SK-N-SH (cell line): Measurements from ENCODE around the gene SRSF5. TPM values are rescaled to one million over a fixed set of nuclear protein-coding genes. Genes with fewer than 3 reads are reported as not detected.

Experiments
- CTCF ChIA-PET: fragments of 300-600, 350-600 bp; formaldehyde crosslinking; extraction: SDS; loops from one replicate; lab custom pipeline; 2021; lab: Yijun Ruan, JAX
- POLR2A ChIA-PET: fragments of 350-600 bp; sonication (Branson Sonifier 250); formaldehyde crosslinking; extraction: SDS; loops from one replicate; lab custom pipeline; 2020; ENCODE audit warnings: antibody characterized with exemption, inconsistent platforms; lab: Yijun Ruan, JAX
- DNase-seq: peaks from one replicate; pipeline ENCODE4 v3.0.0; 2012
- H2AFZ ChIP-seq: fragments of 200-600 bp; sonication (generic); 2 replicates; pipeline ENCODE4 v1.8.1; 2016; ENCODE audit warnings: antibody characterized with exemption, mild to moderate bottlenecking, low read depth
- H3F3A ChIP-seq: fragments of 200-600 bp; sonication (generic); replicated peaks from 2 replicates; pipeline ENCODE3; 2016; ENCODE audit warnings: antibody characterized with exemption, mild to moderate bottlenecking; ENCODE audit not compliant: insufficient read depth
- H3K27ac ChIP-seq, 2 experiments: fragments of 200-500 bp in 1 of 2; fragments of 200-600 bp in 1 of 2; sonication (Bioruptor generic) in 1 of 2; sonication (generic), shearing (Covaris generic) in 1 of 2; 2 replicates each; pipeline versions ENCODE4 v1.5.1 to v1.6.1; 2014 to 2016; ENCODE audit warnings: low read depth in 2 of 2, inconsistent platforms in 1 of 2, low read length in 1 of 2, mild to moderate bottlenecking in 1 of 2, mixed read lengths in 1 of 2
- H3K27me3 ChIP-seq: fragments of 200-600 bp; sonication (generic), shearing (Covaris generic); 2 replicates; pipeline ENCODE4 v1.6.1; 2016; ENCODE audit warnings: mixed run types; ENCODE audit not compliant: insufficient read depth
- H3K36me3 ChIP-seq, 2 experiments: fragments of 200-500 bp in 1 of 2; fragments of 200-600 bp in 1 of 2; sonication (Bioruptor generic) in 1 of 2; sonication (generic) in 1 of 2; replicated peaks in 1 of 2; 2 replicates each; pipeline versions ENCODE3 to v1.5.1; 2014 to 2016; ENCODE audit warnings: low read length in 1 of 2, mild to moderate bottlenecking in 1 of 2; ENCODE audit not compliant: insufficient read depth in 2 of 2, control insufficient read depth in 1 of 2
- H3K4me1 ChIP-seq, 2 experiments: fragments of 200-500 bp in 1 of 2; fragments of 200-600 bp in 1 of 2; sonication (Bioruptor generic) in 1 of 2; sonication (generic), shearing (Covaris generic) in 1 of 2; 2 replicates each; pipeline versions ENCODE4 v1.5.1 to v1.6.1; 2014 to 2016; ENCODE audit warnings: low read depth in 1 of 2, low read length in 1 of 2, mixed run types in 1 of 2; ENCODE audit not compliant: insufficient read depth in 2 of 2, control insufficient read depth in 1 of 2
- H3K4me2 ChIP-seq: fragments of 200-600 bp; sonication (generic), shearing (Covaris generic); 2 replicates; pipeline ENCODE4 v1.6.1; 2017; ENCODE audit warnings: mixed run types
- H3K4me3 ChIP-seq, 2 experiments: fragments of 200-500 bp in 1 of 2; fragments of 200-600 bp in 1 of 2; sonication (Bioruptor generic) in 1 of 2; sonication (generic), shearing (Covaris generic) in 1 of 2; 2 replicates each; pipeline versions ENCODE4 v1.5.1 to v1.8.1; 2014 to 2016; ENCODE audit warnings: low read depth in 2 of 2, inconsistent platforms in 1 of 2, low read length in 1 of 2, mild to moderate bottlenecking in 1 of 2, mixed read lengths in 1 of 2, moderate library complexity in 1 of 2
- H3K79me2 ChIP-seq: fragments of 200-600 bp; sonication (generic); 2 replicates; pipeline ENCODE4 v1.8.1; 2017; ENCODE audit warnings: mild to moderate bottlenecking; ENCODE audit not compliant: insufficient read depth
- H3K9ac ChIP-seq: fragments of 200-600 bp; sonication (generic); 2 replicates; pipeline ENCODE4 v1.6.1; 2017; ENCODE audit warnings: mixed run types
- H3K9me2 ChIP-seq: fragments of 200-600 bp; sonication (generic); 2 replicates; pipeline ENCODE4 v1.6.1; 2017; ENCODE audit warnings: mixed run types
- H3K9me3 ChIP-seq: fragments of 200-600 bp; sonication (generic); 2 replicates; pipeline ENCODE4 v1.6.1; 2017; ENCODE audit warnings: mixed run types, mild to moderate bottlenecking, moderate library complexity
- H4K20me1 ChIP-seq: fragments of 200-600 bp; sonication (generic); 2 replicates; pipeline ENCODE4 v1.6.1; 2017; ENCODE audit warnings: mild to moderate bottlenecking, mixed run types; ENCODE audit not compliant: insufficient read depth
- CHD2 ChIP-seq: fragments of 150-350 bp; IDR thresholded peaks from 2 replicates; pipeline ENCODE4 v1.6.1; 2018; ENCODE audit warnings: low read length; ENCODE audit not compliant: partially characterized antibody
- ELF1 ChIP-seq: IDR thresholded peaks from 2 replicates; pipeline ENCODE4 v1.4.0; 2012
- FOSL2 ChIP-seq: IDR thresholded peaks from 2 replicates; pipeline ENCODE4 v1.4.0; 2012; ENCODE audit warnings: low read depth, mild to moderate bottlenecking, moderate library complexity, borderline replicate concordance
- MEF2A ChIP-seq: IDR thresholded peaks from 2 replicates; pipeline ENCODE4 v1.4.0; 2012; ENCODE audit warnings: low read depth, borderline replicate concordance
- MXI1 ChIP-seq: IDR thresholded peaks from 2 replicates; pipeline ENCODE4 v1.6.1; 2012; ENCODE audit warnings: mild to moderate bottlenecking, low read depth, low read length, improper control_type of control experiment
- NFIC ChIP-seq: IDR thresholded peaks from 2 replicates; pipeline ENCODE4 v1.4.0; 2012; ENCODE audit warnings: borderline replicate concordance
- NRF1 ChIP-seq: IDR thresholded peaks from 2 replicates; pipeline ENCODE4 v1.6.1; 2012; ENCODE audit warnings: low read depth, mild to moderate bottlenecking, low read length
- SIN3A ChIP-seq: IDR thresholded peaks from 2 replicates; pipeline ENCODE4 v1.6.1; 2012; ENCODE audit warnings: low read depth, mild to moderate bottlenecking, low read length, moderate library complexity, borderline replicate concordance
- TAF1 ChIP-seq: IDR thresholded peaks from 2 replicates; pipeline ENCODE4 v1.6.1; 2012; ENCODE audit warnings: low read depth, mild to moderate bottlenecking, low read length, moderate library complexity, borderline replicate concordance
- WGBS: methylation state at CpG from one replicate; pipeline ENCODE4 v1.1.6; 2017; ENCODE audit warnings: low lambda C conversion rate; 5-methylcytosine and 5-hydroxymethylcytosine counted together
- polyA plus RNA-seq, 3 experiments: library from polyadenylated mRNA; depleted of rRNA; stranded (reverse); fragments of >200 nt; gene quantifications; 2 replicates each; pipeline ENCODE4 v1.2.3, GENCODE V29; 2012
- TF ChIP-seq, protein P1 (sequence below): IDR thresholded peaks from 2 replicates; pipeline ENCODE4 v1.4.0; 2012; ENCODE audit warnings: low read depth, borderline replicate concordance
- TF ChIP-seq, protein P2 (sequence below): fragments of 150-350 bp; IDR thresholded peaks from 2 replicates; pipeline ENCODE4 v1.6.1; 2017; ENCODE audit warnings: antibody characterized with exemption, low read length, low read depth, borderline replicate concordance
- TF ChIP-seq, protein P3 (sequence below): IDR thresholded peaks from 2 replicates; pipeline ENCODE4 v1.4.0; 2012; ENCODE audit warnings: low read depth, borderline replicate concordance
- TF ChIP-seq, protein P4 (sequence below): fragments of 150-350 bp; IDR thresholded peaks from 2 replicates; pipeline ENCODE4 v1.6.1; 2016; ENCODE audit warnings: mild to moderate bottlenecking, low read depth, low read length

SRSF5 gene
- polyA plus RNA-seq, 1 of the 3 experiments (the other 2 are of a cell fraction) = 324 TPM

DNA sequence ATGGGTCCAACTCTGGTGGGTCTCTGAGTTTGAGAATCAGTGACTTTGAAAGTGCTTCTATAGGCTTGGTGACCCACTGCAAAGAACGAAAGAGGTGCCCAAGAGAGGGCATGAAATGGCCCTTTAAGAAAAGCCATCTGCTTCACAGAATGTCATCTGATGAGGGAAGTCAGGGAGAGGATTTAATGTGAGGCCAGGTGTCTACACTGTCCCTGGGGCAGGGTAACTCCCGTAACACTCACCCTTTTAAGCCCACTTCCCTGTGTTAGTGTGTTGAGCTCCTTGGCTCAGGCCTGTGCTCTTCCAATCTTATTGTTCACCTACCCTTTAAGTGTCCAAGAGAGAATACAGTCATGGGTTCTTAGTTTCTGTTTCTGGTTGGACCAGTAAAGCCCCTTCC is 16.4 kb upstream of the SRSF5 start:
- H3K4me1 ChIP-seq = no peaks in the 10 kb centered on the region
- no peaks in the 10 kb centered on the region for H3K9me2 ChIP-seq
- CTCF ChIA-PET = interaction anchor here (1.4 to 1.5 kb wide), 2 partner anchors 14 to 166 kb away, joined by 3 to 5 read pairs; no protein-coding TSS in a partner anchor
- H3K9me3 ChIP-seq = no peaks in the 10 kb centered on the region
- no peaks in the 10 kb centered on the region for H3K36me3 ChIP-seq
- H4K20me1 ChIP-seq = no peaks in the 10 kb centered on the region
- no peak overlapping the region for H3K27ac ChIP-seq
- WGBS = 55% methylated on average over 2 of the region's 2 CpGs
- DNase-seq = no peak
- no peaks in the 10 kb centered on the region for H3K79me2 ChIP-seq
- POLR2A ChIA-PET = no interaction called here
- TF ChIP-seq MEF2A (no peak), CHD2 (no peak), NRF1 (no peak), ELF1 (no peak), MXI1 (no peak), NFIC (no peak), TAF1 (no peak), FOSL2 (no peak)
- H3K4me2 ChIP-seq = no peak overlapping the region
- H3F3A ChIP-seq = no peaks in the 10 kb centered on the region
- H3K9ac ChIP-seq = no peak overlapping the region
- no peak overlapping the region for H3K4me3 ChIP-seq
- no peak overlapping the region for H2AFZ ChIP-seq
- H3K27me3 ChIP-seq = no peaks in the 10 kb centered on the region

DNA sequence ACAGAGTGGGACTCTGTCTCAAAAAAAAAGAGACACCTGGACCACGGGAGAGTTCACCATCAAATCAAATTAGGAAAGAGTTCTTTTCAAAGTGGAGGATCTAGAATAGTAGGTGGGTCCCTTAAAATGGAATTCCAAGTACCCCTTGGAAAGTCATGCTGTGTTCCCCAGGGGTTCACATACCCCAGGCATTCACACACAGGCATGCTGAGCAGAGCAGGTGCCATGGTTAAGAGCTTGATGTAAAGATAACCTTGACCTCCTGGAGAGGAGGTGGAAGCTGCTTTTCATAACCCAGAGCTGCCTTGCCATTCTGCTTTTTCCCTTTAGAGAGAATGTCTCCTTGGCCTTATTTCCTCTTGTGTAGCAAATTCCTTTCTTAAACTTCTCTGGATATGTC is 14.2 kb upstream of the SRSF5 start:
- Histone ChIP-seq H2AFZ (no peak overlapping the region), H3K4me3 (no peak overlapping the region), H3K79me2 (no peaks in the 10 kb centered on the region), H3K4me2 (no peak overlapping the region), H3K27me3 (no peaks in the 10 kb centered on the region), H3K9me2 (no peaks in the 10 kb centered on the region), H4K20me1 (no peaks in the 10 kb centered on the region), H3K9me3 (no peaks in the 10 kb centered on the region), H3F3A (no peaks in the 10 kb centered on the region), H3K36me3 (no peaks in the 10 kb centered on the region), H3K4me1 (no peaks in the 10 kb centered on the region), H3K9ac (no peak overlapping the region), H3K27ac (no peak overlapping the region)
- CTCF ChIA-PET = no interaction called here
- POLR2A ChIA-PET = no interaction called here
- DNase-seq = no peak
- WGBS = 0% methylated on average over 1 of the region's 1 CpG
- TF ChIP-seq, protein P1, sequence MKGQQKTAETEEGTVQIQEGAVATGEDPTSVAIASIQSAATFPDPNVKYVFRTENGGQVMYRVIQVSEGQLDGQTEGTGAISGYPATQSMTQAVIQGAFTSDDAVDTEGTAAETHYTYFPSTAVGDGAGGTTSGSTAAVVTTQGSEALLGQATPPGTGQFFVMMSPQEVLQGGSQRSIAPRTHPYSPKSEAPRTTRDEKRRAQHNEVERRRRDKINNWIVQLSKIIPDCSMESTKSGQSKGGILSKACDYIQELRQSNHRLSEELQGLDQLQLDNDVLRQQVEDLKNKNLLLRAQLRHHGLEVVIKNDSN = no peak
- TF ChIP-seq MXI1 = no peak
- TF ChIP-seq, protein P2, sequence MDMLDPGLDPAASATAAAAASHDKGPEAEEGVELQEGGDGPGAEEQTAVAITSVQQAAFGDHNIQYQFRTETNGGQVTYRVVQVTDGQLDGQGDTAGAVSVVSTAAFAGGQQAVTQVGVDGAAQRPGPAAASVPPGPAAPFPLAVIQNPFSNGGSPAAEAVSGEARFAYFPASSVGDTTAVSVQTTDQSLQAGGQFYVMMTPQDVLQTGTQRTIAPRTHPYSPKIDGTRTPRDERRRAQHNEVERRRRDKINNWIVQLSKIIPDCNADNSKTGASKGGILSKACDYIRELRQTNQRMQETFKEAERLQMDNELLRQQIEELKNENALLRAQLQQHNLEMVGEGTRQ = no peak
- TF ChIP-seq, protein P3, sequence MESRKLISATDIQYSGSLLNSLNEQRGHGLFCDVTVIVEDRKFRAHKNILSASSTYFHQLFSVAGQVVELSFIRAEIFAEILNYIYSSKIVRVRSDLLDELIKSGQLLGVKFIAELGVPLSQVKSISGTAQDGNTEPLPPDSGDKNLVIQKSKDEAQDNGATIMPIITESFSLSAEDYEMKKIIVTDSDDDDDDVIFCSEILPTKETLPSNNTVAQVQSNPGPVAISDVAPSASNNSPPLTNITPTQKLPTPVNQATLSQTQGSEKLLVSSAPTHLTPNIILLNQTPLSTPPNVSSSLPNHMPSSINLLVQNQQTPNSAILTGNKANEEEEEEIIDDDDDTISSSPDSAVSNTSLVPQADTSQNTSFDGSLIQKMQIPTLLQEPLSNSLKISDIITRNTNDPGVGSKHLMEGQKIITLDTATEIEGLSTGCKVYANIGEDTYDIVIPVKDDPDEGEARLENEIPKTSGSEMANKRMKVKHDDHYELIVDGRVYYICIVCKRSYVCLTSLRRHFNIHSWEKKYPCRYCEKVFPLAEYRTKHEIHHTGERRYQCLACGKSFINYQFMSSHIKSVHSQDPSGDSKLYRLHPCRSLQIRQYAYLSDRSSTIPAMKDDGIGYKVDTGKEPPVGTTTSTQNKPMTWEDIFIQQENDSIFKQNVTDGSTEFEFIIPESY = no peak
- no peak for TF ChIP-seq SIN3A
- TF ChIP-seq, protein P4, sequence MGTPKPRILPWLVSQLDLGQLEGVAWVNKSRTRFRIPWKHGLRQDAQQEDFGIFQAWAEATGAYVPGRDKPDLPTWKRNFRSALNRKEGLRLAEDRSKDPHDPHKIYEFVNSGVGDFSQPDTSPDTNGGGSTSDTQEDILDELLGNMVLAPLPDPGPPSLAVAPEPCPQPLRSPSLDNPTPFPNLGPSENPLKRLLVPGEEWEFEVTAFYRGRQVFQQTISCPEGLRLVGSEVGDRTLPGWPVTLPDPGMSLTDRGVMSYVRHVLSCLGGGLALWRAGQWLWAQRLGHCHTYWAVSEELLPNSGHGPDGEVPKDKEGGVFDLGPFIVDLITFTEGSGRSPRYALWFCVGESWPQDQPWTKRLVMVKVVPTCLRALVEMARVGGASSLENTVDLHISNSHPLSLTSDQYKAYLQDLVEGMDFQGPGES = no peak
